GM23248 (cell line): Measurements from ENCODE around the gene WFDC9. TPM values are rescaled to one million over a fixed set of nuclear protein-coding genes. Genes with fewer than 3 reads are reported as not detected.

Experiments
- DNase-seq: peaks from one replicate; pipeline ENCODE4 v3.0.0-alpha.2; 2015
- H2AFZ ChIP-seq: fragments of 200-600 bp; sonication (generic); 2 replicates; pipeline ENCODE4 v1.6.1; 2016; ENCODE audit warnings: antibody characterized with exemption
- H3F3A ChIP-seq: fragments of 200-600 bp; sonication (generic); 2 replicates; pipeline ENCODE4 v1.6.1; 2016; ENCODE audit warnings: mild to moderate bottlenecking, antibody characterized with exemption, mixed run types; ENCODE audit not compliant: insufficient read depth
- H3K27ac ChIP-seq: fragments of 200-600 bp; sonication (generic); 2 replicates; pipeline ENCODE4 v1.5.1; 2016; ENCODE audit warnings: mild to moderate bottlenecking
- H3K27me3 ChIP-seq: fragments of 200-600 bp; sonication (generic); replicated peaks from 2 replicates; pipeline ENCODE4 v1.6.1; 2016; ENCODE audit warnings: mild to moderate bottlenecking; ENCODE audit not compliant: insufficient read depth
- H3K36me3 ChIP-seq: fragments of 200-600 bp; sonication (generic); 2 replicates; pipeline ENCODE4 v1.6.1; 2016; ENCODE audit warnings: low read depth, mild to moderate bottlenecking
- H3K4me1 ChIP-seq: fragments of 200-600 bp; sonication (generic); 2 replicates; pipeline ENCODE4 v1.6.1; 2016; ENCODE audit warnings: mild to moderate bottlenecking; ENCODE audit not compliant: insufficient read depth
- H3K4me2 ChIP-seq: fragments of 200-600 bp; sonication (generic); one replicate; pipeline ENCODE4 v1.6.1; 2016; ENCODE audit warnings: mild to moderate bottlenecking; ENCODE audit not compliant: unreplicated experiment
- H3K4me3 ChIP-seq: fragments of 200-600 bp; sonication (generic); 2 replicates; pipeline ENCODE4 v1.5.1; 2016; ENCODE audit warnings: mild to moderate bottlenecking
- H3K79me2 ChIP-seq: fragments of 200-600 bp; sonication (generic); 2 replicates; pipeline ENCODE4 v1.6.1; 2016; ENCODE audit warnings: mild to moderate bottlenecking; ENCODE audit not compliant: insufficient read depth
- H3K9ac ChIP-seq: fragments of 200-600 bp; sonication (generic); 2 replicates; pipeline ENCODE4 v1.6.1; 2016; ENCODE audit warnings: mild to moderate bottlenecking
- H3K9me2 ChIP-seq: fragments of 200-600 bp; sonication (generic); 2 replicates; pipeline ENCODE4 v1.6.1; 2016; ENCODE audit warnings: mixed run types, mild to moderate bottlenecking, moderate library complexity; ENCODE audit not compliant: insufficient read depth
- H3K9me3 ChIP-seq: fragments of 200-600 bp; sonication (generic); one replicate; pipeline ENCODE4 v1.6.1; 2017; ENCODE audit warnings: low read depth
- H4K20me1 ChIP-seq: fragments of 200-600 bp; sonication (generic); 2 replicates; pipeline ENCODE4 v1.6.0; 2016; ENCODE audit not compliant: insufficient read depth
- EZH2 ChIP-seq: fragments of 200-600 bp; sonication (generic); IDR thresholded peaks from 2 replicates; pipeline ENCODE4 v1.6.1; 2018; ENCODE audit warnings: antibody characterized with exemption, mild to moderate bottlenecking; ENCODE audit not compliant: insufficient read depth, poor library complexity, severe bottlenecking
- EZH2phosphoT487 ChIP-seq: fragments of 200-600 bp; sonication (generic); IDR thresholded peaks from 2 replicates; pipeline ENCODE4 v1.6.1; 2018; ENCODE audit warnings: antibody characterized with exemption, moderate library complexity, mild to moderate bottlenecking, low read depth; ENCODE audit not compliant: insufficient read depth
- WGBS, 2 experiments: methylation state at CpG; one replicate each; pipeline ENCODE4 v1.1.6; 2015 to 2017; ENCODE audit warnings: low lambda C conversion rate in 2 of 2, low coverage in 1 of 2; ENCODE audit errors: missing lambda C conversion rate in 2 of 2; 5-methylcytosine and 5-hydroxymethylcytosine counted together
- in situ Hi-C: fragments of 300-500 bp; cut with MboI; formaldehyde crosslinking; loops from 2 replicates; pipeline ENCODE4 v1.15.0; 2020
- polyA plus RNA-seq: library from polyadenylated mRNA; unstranded; fragments of >200 nt; fragmentation: Nextera tagmentation; extraction: Ambion mirVana; gene quantifications from 2 replicates; pipeline ENCODE4 v1.2.1, GENCODE V29; 2016
- total RNA-seq: library from RNA; depleted of rRNA; stranded (reverse); fragments of >200 nt; shearing (Covaris generic); gene quantifications from 2 replicates; pipeline ENCODE4 v1.2.3, GENCODE V29; 2014

Gene WFDC9
- total and polyA plus RNA-seq, 2 experiments from 2014 or later, result not detected

GRCh38 chr20:45595235-45595634, 35.8 kb downstream of the WFDC9 start:
- H3K27ac ChIP-seq, result no peak overlapping the region
- no peak overlapping the region for H2AFZ ChIP-seq
- in situ Hi-C loops, result no loop called here
- TF ChIP-seq EZH2phosphoT487 (no peak), EZH2 (no peak)
- no peaks in the 10 kb centered on the region; the same call in 1 of the 2 replicates for H3K27me3 ChIP-seq
- no peaks in the 10 kb centered on the region for H3K9me3 ChIP-seq
- H3K9me2 ChIP-seq, result no peaks in the 10 kb centered on the region
- no peak overlapping the region for H3K4me3 ChIP-seq
- 0% methylated on average over 1 of the region's 1 CpG for WGBS, 2 experiments
- H3K4me2 ChIP-seq, result no peak overlapping the region
- H3K79me2 ChIP-seq, result no peaks in the 10 kb centered on the region
- H4K20me1 ChIP-seq, result no peaks in the 10 kb centered on the region
- no peaks in the 10 kb centered on the region for H3F3A ChIP-seq
- no peaks in the 10 kb centered on the region for H3K36me3 ChIP-seq
- no peaks in the 10 kb centered on the region for H3K4me1 ChIP-seq
- no peak for DNase-seq
- no peak overlapping the region for H3K9ac ChIP-seq

DNA sequence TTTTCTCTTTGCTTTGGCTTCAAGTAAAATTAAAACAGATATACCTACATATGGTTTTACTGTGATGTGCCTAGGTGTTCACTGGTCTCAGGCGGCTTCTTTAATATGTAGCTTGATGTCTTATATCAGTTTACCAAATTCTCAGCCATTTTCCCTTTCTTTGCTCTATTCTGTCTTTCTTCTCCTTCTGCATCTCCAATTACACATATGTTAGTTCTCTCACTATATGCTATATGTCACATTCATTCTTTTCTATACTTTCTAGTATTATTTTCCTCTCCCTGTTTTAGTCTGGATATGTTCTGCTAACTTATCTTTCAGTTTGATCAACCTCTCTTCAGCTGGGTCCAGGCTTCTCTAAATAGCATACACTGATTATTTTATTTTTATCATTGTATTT, 37.6 kb downstream of the WFDC9 start:
- Histone ChIP-seq H3K9me3 (no peaks in the 10 kb centered on the region), H3K9ac (no peak overlapping the region), H3K79me2 (no peaks in the 10 kb centered on the region), H3K4me1 (peaks cover 4% of the 10 kb centered on the region; the same call in 1 of the 2 replicates), H4K20me1 (no peaks in the 10 kb centered on the region), H3F3A (no peaks in the 10 kb centered on the region), H3K27ac (no peak overlapping the region), H3K27me3 (no peaks in the 10 kb centered on the region; the same call in 1 of the 2 replicates), H3K36me3 (no peaks in the 10 kb centered on the region), H3K9me2 (no peaks in the 10 kb centered on the region), H3K4me2 (no peak overlapping the region), H2AFZ (no peak overlapping the region), H3K4me3 (no peak overlapping the region)
- TF ChIP-seq EZH2 (no peak), EZH2phosphoT487 (no peak)
- WGBS, 2 experiments, result 0% methylated on average over 1 of the region's 1 CpG
- in situ Hi-C loops, result no loop called here
- DNase-seq, result no peak

GRCh38 chr20:45592574-45593189, 38.4 kb downstream of the WFDC9 start:
- Histone ChIP-seq H3K9ac (no peak overlapping the region), H3K4me1 (peaks cover 4% of the 10 kb centered on the region; the same call in 1 of the 2 replicates), H2AFZ (no peak overlapping the region), H4K20me1 (no peaks in the 10 kb centered on the region), H3K36me3 (no peaks in the 10 kb centered on the region), H3K27ac (no peak overlapping the region), H3F3A (no peaks in the 10 kb centered on the region), H3K27me3 (no peaks in the 10 kb centered on the region; the same call in 1 of the 2 replicates), H3K4me3 (no peak overlapping the region), H3K79me2 (no peaks in the 10 kb centered on the region), H3K9me2 (no peaks in the 10 kb centered on the region), H3K9me3 (no peaks in the 10 kb centered on the region), H3K4me2 (no peak overlapping the region)
- TF ChIP-seq EZH2 (no peak), EZH2phosphoT487 (no peak)
- WGBS, 2 experiments, result 40 to 42% methylated on average over 5 of the region's 5 CpGs
- peak; percentile 62 for DNase-seq
- in situ Hi-C loops, result no loop called here

GRCh38 chr20:45589725-45590124, 41.4 kb downstream of the WFDC9 start:
- Histone ChIP-seq H3K27ac (no peak overlapping the region), H3K4me1 (peaks cover 4% of the 10 kb centered on the region; the same call in 1 of the 2 replicates), H3K79me2 (no peaks in the 10 kb centered on the region), H3K9ac (no peak overlapping the region), H2AFZ (no peak overlapping the region), H3K9me3 (no peaks in the 10 kb centered on the region), H3K27me3 (no peaks in the 10 kb centered on the region), H3K4me2 (no peak overlapping the region), H3K9me2 (no peaks in the 10 kb centered on the region), H4K20me1 (no peaks in the 10 kb centered on the region), H3F3A (no peaks in the 10 kb centered on the region), H3K36me3 (no peaks in the 10 kb centered on the region), H3K4me3 (no peak overlapping the region)
- in situ Hi-C loops, result no loop called here
- WGBS, 2 experiments, result 8 to 10% methylated on average over 1 of the region's 1 CpG
- DNase-seq, result peak; percentile 15
- no peak for TF ChIP-seq EZH2
- no peak for TF ChIP-seq EZH2phosphoT487
